CD4-positive, alpha-beta T cell treated with Interleukin-4 for 4 hours (primary cell): ENCODE measurements around the gene TAF7.
"Not testable (repeated sequence)": the region's sequence is repeated elsewhere in the genome, so short reads cannot be mapped to it uniquely, and the experiment has no call there.

ENCODE experiments used
- DNase-seq: peaks from one replicate; pipeline ENCODE4 v3.0.0-alpha.2; 2020

The TAF7 gene, protein sequence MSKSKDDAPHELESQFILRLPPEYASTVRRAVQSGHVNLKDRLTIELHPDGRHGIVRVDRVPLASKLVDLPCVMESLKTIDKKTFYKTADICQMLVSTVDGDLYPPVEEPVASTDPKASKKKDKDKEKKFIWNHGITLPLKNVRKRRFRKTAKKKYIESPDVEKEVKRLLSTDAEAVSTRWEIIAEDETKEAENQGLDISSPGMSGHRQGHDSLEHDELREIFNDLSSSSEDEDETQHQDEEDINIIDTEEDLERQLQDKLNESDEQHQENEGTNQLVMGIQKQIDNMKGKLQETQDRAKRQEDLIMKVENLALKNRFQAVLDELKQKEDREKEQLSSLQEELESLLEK

DNA sequence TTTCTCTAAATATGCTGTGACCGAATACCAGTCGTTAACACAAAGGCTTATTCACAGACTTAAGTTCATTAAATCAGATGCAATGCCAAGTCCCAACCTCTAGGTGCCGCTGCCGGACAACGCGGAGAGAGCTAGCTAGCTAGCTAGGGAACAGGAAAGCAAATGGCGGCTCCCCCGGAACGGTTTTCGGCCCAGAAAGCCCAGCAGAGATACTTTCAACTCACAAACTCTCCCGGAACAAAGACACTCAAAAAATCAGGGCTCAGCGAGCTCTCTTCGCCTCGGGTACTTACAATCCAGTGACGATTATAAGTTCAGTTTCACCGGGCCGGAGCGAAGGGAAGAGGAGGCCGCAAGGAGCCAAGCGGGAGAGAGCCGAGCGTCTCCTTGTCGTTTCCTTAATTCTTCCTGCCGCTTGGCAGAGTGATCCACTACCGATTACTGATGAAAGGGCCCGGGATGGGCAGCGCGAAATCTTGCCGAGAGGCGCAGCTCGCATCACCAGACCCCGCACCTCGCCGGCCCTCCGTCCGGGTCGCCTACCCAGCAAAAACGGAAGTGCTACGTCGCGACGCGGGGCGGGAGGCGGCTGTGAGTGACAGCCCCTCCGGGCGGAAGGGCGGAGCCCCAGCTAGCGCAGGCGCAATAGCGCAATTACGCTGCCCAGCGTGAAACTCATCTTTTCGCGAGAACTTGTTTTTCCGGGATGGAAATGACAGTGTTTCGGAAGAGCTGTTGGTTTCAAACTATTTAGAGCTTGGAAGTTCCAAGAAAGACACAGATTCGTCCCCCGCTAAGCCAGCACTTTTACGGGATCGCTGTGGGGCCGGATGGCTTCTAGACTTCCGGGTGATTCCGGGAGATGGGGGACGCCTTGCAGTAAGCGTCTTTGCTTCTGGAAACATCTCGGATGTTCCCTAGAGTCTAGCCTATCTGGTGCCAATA lies at the start of gene TAF7:
Gene TAF7, minus strand, starts transcription at position 560 of the 945 bp plus-strand sequence. CDS start 740 bp downstream, outside the sequence.
- peak; percentile 92 for DNase-seq

GRCh38 chr5:141366016-141366896 lies 45.7 kb upstream of the TAF7 start:
- DNase-seq = no peak

- DNase-seq = no peak
Observed at GRCh38 chr5:141363952-141364660, 43.5 kb upstream of the TAF7 start, which contains the start of gene PCDHGA5. Gene PCDHGA5 (plus strand): TSS chr5:141364162. CDS start chr5:141364331, 169 bp downstream.

- DNase-seq = no peak
Observed at GRCh38 chr5:141362719-141363118, 42.1 kb upstream of the TAF7 start.

DNA sequence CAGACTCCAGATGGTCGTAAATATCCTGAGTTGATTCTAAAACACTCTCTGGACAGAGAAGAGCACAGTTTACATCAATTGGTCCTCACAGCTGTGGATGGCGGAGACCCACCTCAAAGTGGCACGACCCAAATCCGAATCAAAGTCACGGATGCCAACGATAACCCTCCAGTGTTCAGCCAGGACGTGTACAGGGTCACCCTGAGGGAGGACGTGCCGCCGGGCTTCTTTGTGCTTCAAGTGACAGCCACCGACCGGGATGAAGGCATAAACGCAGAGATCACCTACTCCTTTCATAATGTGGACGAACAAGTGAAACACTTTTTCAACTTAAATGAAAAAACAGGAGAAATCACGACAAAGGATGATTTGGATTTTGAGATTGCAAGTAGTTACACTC lies 40.1 kb upstream of the TAF7 start:
- DNase-seq = no peak

DNA sequence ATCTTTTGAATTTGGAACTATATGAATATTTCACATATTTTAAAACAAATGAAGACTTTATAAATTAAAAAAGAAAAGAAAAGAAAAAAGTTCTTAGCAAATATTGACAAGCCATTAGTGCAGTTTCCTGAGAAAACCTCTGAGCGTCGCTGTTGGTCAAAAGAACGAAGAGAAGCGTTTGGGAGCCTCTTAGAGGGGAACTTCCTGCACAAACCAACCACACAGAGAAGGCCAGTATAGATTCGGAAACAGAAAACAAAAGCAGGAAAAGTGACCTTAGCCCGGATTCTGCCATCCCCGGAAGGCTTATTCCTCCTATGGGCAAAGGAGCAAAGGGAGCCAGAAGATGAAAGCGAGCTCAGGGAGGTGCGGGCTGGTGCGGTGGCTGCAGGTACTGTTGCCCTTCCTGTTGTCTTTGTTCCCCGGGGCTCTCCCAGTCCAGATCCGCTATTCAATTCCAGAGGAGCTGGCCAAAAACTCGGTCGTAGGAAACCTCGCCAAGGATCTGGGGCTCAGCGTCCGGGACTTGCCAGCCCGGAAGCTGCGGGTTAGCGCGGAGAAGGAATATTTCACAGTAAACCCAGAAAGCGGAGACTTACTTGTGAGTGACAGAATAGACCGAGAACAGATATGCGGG lies 39.3 kb upstream of the TAF7 start, which contains the start of gene PCDHGB2:
Gene PCDHGB2, plus strand, starts transcription at position 205 of the 637 bp plus-strand sequence. Its CDS starts 142 bp downstream, at position 347.
- peak; percentile 30 for DNase-seq

- DNase-seq = no peak
Observed at GRCh38 chr5:141356950-141357349, 36.4 kb upstream of the TAF7 start.

DNA sequence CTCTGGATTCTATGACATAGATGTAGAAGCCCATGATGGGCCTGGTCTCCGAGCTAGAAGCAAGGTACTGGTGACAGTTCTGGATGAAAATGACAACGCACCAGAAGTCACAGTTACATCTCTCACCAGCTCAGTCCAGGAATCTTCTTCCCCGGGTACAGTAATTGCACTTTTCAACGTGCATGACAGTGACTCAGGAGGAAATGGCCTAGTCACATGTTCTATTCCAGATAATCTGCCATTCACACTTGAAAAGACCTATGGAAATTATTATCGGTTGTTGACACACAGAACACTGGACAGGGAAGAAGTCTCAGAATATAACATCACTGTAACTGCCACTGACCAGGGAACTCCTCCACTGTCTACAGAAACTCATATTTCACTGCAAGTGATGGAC lies 35.5 kb upstream of the TAF7 start:
- no peak for DNase-seq

DNA sequence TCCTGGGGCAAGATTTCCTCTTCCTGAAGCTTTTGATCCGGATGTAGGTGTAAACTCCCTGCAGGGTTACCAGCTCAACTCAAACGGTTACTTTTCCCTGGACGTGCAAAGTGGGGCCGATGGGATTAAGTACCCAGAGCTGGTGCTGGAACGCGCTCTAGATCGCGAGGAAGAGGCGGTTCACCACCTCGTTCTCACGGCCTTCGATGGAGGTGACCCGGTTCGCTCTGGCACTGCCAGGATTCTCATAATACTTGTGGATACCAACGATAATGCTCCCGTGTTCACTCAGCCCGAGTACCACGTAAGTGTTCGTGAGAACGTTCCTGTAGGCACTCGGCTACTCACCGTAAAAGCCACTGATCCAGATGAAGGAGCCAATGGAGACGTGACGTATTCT lies 35.1 kb upstream of the TAF7 start:
- DNase-seq = no peak

- DNase-seq = no peak
Observed at GRCh38 chr5:141354900-141355469, 34.4 kb upstream of the TAF7 start, which contains the start of gene PCDHGA4. Gene PCDHGA4 (plus strand): TSS chr5:141355021. CDS start chr5:141355108, 87 bp downstream.

- no peak for DNase-seq
Observed at GRCh38 chr5:141351591-141351990, 31.0 kb upstream of the TAF7 start.

DNA sequence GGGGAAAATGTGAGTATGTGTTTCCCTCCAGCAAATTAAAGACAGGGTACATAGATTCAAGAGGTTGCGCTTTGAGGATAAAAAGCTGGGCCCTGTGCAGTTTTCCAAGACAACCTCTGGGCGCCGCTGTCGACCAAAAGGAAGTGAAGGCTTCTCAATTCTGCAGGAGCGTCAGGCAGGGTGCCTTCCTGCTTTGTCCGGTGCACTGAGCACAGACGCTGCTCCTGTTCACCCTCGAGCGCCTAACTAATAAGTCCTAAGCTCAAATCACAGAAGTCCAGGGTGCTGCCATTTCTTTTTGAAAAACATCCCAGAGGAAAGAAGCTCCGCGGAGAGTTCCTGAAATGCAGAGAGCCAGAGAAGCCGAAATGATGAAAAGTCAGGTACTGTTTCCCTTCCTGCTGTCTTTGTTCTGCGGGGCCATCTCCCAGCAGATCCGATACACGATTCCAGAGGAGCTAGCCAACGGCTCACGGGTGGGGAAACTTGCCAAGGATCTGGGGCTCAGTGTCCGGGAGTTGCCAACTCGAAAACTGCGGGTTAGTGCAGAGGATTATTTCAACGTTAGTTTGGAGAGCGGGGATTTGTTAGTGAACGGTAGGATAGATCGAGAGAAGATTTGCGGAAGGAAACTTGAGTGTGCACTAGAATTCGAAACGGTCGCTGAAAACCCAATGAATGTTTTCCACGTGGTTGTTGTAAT lies 29.5 kb upstream of the TAF7 start, which contains the start of gene PCDHGB1:
Gene PCDHGB1, plus strand, starts transcription at position 183 of the 703 bp plus-strand sequence. Its CDS starts 162 bp downstream, at position 345.
- peak; percentile 27 for DNase-seq

DNA sequence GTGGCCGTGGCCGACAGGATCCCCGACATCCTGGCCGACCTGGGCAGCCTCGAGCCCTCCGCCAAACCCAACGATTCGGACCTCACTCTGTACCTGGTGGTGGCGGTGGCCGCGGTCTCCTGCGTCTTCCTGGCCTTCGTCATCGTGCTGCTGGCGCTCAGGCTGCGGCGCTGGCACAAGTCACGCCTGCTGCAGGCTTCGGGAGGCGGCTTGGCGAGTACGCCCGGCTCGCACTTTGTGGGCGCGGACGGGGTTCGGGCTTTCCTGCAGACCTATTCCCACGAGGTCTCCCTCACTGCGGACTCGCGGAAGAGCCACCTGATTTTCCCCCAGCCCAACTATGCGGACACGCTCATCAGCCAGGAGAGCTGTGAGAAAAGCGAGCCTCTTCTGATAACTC lies 25.4 kb upstream of the TAF7 start:
- DNase-seq = not testable (repeated sequence)

GRCh38 chr5:141345327-141345726 lies 24.7 kb upstream of the TAF7 start:
- no peak for DNase-seq

DNA sequence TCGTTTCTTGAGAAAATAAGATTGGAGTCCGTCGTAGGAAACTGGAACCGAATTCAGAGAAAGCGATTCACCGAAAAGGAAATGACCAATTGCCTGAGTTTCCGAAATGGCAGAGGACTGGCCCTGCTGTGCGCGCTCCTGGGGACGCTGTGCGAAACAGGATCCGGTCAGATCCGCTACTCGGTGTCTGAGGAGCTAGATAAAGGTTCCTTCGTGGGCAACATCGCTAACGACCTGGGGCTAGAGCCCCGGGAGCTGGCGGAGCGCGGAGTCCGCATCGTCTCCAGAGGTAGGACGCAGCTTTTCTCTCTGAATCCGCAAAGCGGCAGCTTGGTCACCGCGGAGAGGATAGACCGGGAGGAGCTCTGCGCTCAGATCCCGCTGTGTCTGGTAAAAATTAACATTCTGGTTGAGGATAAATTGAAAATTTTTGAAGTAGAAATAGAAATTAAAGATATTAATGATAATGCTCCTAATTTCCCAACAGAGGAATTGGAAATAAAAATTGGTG lies 23.4 kb upstream of the TAF7 start:
- no peak for DNase-seq

GRCh38 chr5:141343242-141343952 lies 22.8 kb upstream of the TAF7 start, which contains the start of gene PCDHGA3:
Gene PCDHGA3 (plus strand): TSS chr5:141343829. CDS start chr5:141344034, 205 bp downstream.
- DNase-seq = no peak

- no peak for DNase-seq
Observed at GRCh38 chr5:141342773-141343172, 22.2 kb upstream of the TAF7 start.

GRCh38 chr5:141340781-141341354 lies 20.3 kb upstream of the TAF7 start:
- DNase-seq = not testable (repeated sequence)
